GM18909 (cell line): ENCODE measurements around the gene PHACTR3.
"Not testable (repeated sequence)": the region's sequence is repeated elsewhere in the genome, so short reads cannot be mapped to it uniquely, and the experiment has no call there.

Experiments used
- ATAC-seq: cut with Tn5 transposase; IDR thresholded peaks from one replicate; pipeline ENCODE4 v1.9.1; 2021; ENCODE audit warnings: mild to moderate bottlenecking; ENCODE audit not compliant: unreplicated experiment, poor library complexity

Gene PHACTR3

DNA sequence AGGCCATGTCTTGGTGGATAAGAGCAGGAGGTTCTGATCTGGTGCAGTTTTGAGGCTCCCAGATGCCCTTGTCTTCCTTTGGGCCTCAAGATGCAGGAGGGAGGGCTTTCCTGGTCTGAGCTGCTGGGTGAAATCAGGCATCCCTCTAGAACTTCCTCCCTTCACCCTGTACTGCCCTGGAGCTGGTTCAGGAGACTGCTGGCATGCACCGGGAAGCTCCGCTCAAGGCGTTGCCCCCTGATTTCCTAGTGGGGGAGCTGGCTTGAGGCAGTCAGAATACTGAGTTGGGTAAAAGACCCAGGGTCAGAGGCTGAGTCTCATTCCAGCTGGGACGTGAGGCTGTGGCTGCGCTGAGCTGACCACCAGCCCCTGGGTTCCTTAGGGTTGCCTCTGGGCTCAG lies 12.0 kb downstream of the PHACTR3 start:
- ATAC-seq: no peak

DNA sequence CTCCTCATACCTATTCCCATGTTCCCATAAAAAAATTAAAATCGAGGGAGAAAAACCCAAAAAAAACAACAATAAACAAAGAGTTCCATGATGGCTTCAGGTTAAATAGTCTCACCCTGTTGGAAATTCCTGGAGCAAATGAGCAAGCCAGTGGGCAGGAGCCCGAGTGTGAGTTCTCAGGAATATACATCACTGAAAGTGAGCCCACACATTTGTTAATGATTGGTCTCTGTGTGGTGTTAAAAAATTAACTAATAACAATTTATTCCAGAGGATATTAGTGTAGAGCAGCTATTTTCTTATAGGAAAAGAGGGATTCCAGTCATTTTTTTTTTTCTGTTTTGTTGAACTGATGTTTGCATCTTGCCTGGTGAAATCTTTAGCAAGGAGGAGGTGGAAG lies 12.9 kb downstream of the PHACTR3 start:
- no peak for ATAC-seq

DNA sequence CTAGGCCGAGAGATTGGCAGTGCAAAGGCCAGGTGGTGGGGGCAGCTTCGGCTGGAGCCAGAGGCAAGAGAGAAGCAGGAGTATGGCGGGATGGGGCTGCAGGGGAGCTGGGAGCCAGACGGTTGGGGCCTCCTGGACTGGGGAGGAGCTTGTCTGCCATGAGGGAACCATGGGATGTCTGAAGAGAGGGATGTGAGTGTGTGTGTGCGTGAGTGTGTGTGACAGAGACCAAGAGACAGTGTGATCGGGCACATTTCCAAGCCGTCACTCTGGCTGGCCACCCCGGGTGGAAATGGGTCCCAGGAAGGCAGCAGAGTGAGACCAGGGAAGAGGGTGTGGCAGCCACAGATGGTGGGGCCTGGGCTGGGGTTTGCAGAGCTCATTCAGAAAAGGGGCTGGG lies 13.8 kb downstream of the PHACTR3 start:
- ATAC-seq: no peak

DNA sequence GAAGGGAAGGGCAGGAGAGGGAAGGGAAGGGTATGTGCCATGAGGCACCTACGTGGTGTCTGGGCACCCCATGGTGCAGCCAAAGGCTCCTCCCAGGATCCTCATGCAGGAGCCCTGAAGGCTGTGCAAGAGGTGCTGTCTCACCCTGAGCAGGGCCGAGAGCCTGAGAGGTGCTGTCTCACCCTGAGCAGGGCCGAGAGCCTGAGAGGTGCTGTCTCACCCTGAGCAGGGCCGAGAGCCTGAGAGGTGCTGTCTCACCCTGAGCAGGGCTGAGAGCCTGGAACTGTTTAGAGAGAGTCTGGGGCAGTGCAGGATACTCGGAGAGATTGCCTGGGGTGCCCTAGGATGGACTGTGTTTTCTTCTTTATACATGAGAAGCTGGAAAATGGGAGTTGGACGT lies 14.2 kb downstream of the PHACTR3 start:
- ATAC-seq: not testable (repeated sequence)

GRCh38 chr20:59620860-59621505 lies 16.6 kb downstream of the PHACTR3 start:
- no peak for ATAC-seq

DNA sequence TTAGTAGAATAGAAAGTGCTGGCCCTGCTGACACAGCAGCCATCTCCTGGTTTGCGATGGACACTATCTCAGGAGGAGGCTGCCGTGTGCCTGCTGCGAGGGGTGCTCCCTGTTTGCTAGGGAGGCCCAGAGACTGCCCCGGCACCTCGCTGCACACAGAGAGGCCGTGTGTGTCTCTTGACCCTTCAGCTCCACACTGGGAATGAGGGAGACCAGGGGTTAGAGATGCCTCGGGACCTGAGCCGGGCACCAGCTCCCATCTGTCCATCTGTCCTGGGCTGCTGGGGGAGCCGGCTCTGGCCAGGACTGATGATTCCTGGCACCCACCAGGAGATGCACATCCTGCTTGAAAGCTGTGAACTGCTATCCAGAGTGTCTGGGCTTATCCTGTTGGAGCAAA lies 18.2 kb downstream of the PHACTR3 start:
- ATAC-seq: no peak

DNA sequence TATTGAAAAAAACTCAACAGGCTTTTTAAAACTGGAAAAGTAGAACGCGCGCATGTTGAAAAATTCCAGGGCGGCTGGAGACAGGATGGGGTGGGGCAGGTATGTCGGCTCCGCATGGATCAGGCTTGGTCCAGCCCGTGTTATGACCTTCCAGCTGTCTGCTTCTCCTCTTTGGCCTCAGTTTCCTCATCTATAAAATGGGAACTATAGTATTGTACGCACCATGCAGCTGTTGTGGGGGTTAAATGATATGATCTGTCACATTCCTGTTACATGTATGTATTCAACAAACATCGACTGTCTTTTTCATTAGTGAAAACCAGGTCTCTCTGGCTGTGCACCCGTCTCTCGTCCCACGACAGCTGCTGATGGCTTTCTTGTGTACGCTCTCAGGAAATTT lies 18.8 kb downstream of the PHACTR3 start:
- ATAC-seq: no peak

GRCh38 chr20:59623583-59623982 lies 19.2 kb downstream of the PHACTR3 start:
- ATAC-seq: no peak

DNA sequence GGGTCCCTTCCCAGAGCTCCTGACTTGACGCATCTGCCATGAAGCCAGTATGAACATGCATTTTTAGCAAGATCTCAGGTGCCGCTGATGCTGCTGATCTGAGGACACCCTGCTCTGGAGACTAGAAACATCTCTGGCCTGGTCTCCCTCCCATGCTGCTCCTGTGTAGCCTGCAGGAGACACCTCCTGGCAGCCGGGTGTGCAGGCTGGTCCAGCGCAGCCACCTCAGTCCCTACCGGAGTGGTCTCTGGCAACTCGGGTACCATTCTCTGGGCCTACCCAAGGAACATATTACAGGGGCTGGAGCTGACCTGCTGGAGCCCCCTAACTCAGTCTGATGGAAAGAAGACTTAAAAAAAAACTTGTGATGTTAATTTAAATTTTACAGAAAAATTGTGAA lies 20.1 kb downstream of the PHACTR3 start:
- no peak for ATAC-seq

- ATAC-seq: no peak
Observed at GRCh38 chr20:59625214-59625922, 21.0 kb downstream of the PHACTR3 start.

- no peak for ATAC-seq
Observed at GRCh38 chr20:59627298-59627697, 23.0 kb downstream of the PHACTR3 start.

- no peak for ATAC-seq
Observed at GRCh38 chr20:59628171-59628570, 23.8 kb downstream of the PHACTR3 start.

DNA sequence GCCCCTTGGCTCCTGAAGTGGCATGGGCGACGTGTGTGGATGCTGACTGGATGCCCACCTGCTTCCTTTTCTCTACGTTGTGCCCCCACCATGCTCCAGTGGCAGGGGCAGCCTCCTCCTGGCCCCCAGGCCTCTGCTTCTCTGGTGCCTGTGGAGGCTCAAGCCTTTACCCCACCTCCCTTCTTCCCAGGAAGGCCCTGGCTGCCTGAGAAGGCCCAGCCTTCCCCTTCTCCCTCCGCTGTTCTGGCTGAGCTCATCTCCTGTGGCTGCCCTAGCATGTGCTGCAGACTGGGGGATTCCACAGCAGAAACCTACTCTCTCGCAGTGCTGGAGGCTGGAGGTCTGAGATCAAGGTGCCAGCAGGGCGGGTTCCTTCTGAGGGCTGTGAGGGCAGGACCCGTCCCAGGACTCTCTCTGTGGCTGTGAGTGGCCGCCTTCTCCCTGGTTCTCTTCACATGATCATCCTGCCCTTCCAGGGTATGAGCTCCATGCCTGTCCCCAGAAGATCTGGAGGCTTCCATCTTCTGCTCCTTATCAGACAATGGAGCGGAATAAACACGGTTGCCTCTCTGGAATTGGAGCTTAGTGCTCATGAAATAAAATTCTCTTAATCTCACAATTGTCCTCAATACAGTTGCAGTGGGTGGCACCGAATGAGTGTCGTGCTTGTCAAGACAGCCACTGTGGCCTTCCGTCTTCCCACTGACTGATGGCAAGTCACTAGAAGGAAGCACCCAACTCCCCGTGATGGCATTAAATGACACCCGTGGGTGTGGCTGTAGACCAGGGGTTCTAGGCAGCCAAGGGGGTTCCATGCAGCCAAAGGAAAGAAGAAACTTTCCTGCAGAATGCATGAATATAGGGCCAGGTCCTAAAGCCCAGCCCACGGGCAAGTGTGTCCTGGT lies 25.1 kb downstream of the PHACTR3 start:
- no peak for ATAC-seq

- ATAC-seq: no peak
Observed at GRCh38 chr20:59630526-59630925, 26.2 kb downstream of the PHACTR3 start.

GRCh38 chr20:59631751-59632540 lies 27.6 kb downstream of the PHACTR3 start:
- no peak for ATAC-seq

DNA sequence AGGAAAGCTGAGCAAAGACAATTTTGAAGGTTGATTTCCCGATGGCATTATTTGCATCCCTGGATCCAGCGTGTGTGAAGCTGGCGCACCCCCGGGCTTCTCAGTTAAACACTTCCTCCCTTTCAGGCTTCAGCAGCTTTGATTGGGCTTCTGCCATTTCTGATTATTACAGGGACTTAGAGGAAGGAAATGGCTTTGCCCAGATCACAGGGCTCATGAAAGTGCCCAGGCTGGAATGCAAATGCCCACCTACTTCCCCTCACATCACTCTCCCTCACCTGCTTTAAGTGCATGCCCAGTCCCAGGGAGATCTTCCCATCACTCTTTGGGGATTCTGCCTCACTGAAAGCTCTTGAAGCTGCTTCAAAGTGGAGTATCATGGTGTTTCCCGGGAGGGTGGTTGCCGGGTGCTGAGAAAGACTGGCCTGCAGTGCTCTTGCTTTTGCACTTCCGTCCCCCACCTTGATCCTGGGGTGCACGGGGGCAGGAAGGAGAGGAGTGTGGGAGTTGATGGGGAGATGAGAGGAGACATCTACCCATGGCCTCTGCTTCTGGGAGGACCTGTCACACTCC lies 28.3 kb downstream of the PHACTR3 start:
- ATAC-seq: no peak

- no peak for ATAC-seq
Observed at GRCh38 chr20:59633656-59634251, 29.4 kb downstream of the PHACTR3 start.

DNA sequence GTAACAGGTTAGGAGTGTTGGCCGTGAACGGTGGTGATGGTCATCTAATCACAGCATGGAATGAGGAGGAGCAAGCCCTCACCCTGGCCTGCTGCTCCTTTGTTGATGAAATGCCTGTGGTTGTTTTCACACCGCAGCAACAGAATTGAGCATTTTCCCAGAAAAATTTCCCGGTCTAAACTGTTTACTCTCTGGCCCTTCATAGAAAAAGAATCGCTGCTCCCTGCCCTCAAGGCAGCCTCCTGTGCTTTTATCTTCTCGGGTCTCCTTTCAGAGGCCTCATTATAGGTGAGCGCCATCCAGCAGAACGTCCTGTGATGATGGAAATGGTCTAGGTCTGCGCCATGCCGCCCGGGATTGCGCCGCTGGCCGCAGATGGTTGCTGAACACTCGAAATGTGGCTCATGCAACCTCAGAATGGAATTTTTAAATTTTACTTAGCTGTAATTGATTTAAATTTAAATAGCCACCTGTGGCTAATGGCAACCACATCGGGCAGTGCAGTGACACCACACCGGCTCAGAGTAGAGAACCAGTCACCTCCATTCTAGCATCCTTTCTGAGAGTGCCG lies 30.2 kb downstream of the PHACTR3 start:
- no peak for ATAC-seq

GRCh38 chr20:59636766-59637370 lies 32.5 kb downstream of the PHACTR3 start:
- ATAC-seq: no peak
